ENCODE data around the gene HDGFL2.
"Not testable (repeated sequence)": the region's sequence is repeated elsewhere in the genome, so short reads cannot be mapped to it uniquely, and the experiment has no call there.

Gene HDGFL2

DNA sequence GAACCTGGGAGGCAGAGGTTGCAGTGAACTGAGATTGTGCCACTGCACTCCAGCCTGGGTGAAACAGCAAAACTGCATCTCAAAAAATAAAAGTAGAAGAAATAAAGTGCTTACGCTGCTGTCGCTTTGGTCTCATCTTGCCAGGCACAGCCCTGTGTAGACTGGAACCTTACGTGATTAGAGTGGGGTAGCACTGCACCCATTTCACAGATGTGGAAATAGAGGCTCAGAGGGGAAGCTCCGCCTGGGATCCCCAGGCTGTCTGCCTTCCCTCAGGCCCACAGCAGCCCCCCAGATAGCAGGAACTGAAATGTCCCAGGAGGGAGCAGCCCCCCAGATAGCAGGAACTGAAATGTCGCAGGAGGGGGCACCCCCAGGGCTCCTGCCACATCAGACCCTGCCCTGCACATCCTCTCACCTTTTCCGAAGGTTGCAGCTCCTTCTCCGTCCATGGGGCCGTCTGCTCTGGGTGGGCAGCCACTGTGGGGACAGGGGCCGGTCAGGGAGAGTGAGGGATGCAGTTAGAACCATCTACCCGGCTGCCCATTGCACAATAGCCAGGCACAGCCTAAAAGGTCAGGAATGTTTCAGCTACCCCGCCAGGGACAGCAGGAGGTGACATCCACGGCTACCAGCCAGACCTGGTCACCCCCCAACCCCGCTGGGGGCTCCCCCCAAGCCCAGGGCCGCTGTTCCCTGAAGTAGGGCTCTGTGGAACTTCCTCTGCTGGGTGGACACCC lies 44.3 kb downstream of the HDGFL2 start:
- no peak for DNase-seq (ENCODE audit: low read depth)

DNA sequence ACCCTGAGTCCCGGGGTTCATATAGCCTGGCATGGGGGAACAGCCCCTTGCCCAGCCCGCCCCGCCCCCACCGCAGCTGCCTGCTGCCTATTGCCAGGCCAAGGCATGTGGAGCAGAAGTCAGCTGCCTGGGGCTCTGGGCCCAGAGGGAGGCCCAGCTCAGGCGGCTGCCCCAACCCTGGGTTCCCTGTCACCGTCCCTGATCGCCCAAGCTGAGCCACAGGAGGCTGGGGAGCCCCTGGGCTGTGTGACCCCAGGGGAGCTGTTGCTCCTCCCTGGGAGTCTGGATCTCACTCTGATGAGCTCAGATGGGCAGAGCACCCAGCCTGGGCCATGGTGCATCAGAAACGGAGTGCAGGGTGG lies 44.8 kb downstream of the HDGFL2 start:
- DNase-seq (ENCODE audit: low read depth), result no peak

DNA sequence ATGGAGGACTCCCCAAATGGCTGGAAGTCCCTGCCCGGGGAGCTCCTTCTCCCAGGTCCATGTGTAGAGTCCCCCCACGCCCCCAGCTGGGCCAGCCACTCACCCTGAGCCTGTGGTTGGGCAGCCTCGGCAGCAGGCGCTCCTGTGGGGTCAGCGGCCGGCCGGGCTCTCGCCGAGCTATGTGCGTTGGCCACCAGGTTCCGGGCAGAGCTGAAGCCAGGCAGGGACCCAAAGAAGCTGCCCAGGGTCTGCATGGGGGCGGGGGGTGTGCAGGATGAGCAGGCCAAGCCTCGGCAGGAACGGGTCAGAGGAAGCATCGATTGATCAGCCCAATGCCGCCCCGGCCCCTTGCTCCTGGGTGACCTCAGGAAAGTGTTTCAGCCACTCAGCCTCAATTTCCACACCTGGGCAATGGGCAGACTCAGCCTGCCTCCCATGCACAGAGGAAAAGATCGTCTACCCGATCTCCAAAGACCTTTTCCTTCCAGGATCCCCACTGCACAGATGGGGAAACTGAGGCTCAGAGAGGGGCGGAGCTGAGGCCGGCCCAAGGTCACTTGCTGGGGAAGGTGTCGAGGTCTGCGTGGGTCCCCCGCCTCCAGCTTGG lies 45.5 kb downstream of the HDGFL2 start:
- no peak for DNase-seq (ENCODE audit: low read depth)

DNA sequence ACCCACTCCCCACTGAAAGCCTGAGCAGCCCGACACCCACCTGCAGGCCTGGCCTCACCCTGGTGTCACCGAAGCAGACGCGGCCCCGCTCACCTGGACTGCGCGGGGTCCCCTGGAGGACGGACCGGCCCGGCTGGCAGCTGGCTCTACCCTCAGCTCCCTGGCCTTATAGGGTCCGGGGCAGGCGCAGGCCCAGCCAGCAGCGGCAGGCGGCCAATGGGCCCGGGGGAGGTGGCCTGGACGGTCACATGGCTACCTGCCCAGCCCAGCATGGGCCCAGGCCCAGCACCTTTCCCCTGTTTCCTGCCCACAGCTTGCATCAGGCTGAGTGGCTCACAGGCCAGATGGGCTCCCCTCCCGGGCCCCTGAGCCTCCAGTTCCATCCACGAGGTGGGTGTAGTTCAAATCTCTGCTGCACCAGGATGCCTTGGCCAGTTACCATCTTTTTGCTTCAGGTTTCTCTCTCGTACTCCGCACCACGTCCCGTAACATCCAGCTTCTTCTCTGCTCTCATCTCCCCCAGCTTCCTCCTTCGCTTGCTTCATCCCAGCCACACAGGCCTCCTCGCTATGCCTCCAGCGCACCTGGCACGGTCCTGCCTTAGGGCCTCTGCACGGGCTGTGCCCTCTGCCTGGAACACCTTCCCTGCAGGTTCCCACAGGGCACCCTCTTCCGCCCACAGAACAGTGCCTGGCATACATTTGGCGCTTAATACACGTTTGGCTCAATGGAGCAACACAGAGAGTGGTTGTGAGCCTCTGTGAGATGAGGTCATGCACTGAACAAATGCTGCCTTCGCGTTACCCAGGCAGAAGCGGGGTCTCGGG lies 46.5 kb downstream of the HDGFL2 start, which contains the start of gene PLIN4:
Gene PLIN4 (minus strand): TSS at position 142 of the 827 bp plus-strand sequence. CDS start 214 bp downstream, outside the sequence.
- DNase-seq (ENCODE audit: low read depth), result peak; percentile 85

DNA sequence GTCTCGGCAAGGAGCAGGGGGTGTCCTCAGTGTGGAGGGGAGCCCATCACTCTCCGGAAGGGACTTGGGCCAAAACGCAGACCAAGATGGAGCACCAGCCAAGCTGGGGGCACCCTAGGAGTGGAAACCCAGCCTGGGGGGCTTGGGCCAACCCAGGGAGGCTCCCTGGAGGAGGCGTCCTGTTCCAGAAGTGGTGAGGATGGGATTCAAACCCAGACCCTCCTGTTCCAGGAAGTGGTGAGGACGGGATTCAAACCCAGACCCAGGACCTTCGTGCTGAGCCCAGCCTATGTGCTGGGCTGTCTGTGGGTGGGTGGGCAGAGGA lies 47.0 kb downstream of the HDGFL2 start:
- DNase-seq (ENCODE audit: low read depth), result no peak

DNA sequence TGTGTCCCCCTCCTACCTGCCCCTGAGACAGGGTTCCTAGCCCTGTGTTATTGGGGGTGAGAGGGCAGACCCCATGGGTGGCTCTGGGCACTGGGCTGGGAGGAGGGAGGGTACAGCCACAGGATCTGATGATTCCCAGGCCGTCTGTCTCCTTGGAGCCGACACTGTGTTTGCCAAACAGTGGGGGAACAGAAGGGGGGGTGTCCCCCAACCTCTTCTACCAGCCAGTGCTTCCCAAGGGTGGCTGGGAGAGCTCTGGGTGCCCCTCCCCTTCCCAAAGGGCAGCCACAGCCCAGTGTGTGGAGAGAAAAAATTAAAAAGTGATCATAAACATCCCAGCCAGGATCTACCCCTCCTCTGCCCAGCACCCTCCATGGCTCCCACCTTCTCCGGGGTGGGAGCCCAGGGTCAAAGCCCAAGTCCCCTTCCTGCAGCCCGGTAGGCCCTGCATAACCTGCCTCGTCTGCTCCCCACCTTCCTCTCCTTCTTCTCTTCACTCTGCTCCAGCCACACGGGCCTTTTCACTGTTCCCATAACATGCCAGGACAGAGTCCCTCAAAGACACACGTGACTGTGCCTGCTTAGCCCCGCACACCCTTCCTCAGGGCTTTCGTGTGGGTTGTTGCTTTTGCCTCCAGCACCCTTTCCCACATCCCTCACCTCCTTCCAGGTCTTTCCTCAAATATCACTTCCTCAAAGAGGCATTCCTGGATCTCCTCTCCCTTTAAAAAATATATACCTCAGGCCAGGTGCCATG lies 47.6 kb downstream of the HDGFL2 start:
- DNase-seq (ENCODE audit: low read depth), result no peak

DNA sequence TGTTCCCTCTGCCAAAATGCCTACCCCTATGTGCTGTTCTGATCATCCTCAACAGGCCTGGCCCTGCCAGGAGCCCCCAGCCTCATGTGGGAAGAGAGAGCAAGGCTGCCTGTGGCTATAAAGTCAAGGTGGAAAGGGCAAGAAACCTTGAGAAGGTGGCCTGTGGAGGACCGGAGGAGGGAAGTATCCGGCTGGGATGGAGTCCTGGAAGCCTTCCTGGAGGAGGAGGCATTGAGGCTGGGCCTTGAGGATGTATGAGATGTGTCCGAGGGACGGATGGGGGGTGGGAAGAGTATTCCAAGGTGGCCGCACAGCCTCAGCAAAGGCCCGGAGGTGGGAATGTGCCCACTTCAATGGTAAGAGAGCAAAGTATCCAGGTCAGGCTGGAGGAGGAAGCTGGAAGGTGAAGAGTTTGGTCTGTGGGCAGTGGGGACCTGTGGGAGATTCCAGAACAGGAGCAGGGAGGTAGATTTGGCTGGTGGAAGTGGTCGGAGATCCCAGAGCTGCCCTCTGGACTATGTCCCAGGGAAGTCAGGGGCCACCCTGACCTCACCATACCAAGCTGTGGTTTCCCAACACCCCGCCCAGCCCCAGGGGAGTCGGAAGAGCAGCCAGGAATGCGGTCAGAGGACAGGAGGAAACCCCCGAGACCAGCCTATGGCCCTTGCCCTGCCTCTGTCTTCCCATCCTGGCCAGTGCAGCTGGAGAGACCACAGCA lies 49.2 kb downstream of the HDGFL2 start:
- no peak for DNase-seq (ENCODE audit: low read depth)

DNA sequence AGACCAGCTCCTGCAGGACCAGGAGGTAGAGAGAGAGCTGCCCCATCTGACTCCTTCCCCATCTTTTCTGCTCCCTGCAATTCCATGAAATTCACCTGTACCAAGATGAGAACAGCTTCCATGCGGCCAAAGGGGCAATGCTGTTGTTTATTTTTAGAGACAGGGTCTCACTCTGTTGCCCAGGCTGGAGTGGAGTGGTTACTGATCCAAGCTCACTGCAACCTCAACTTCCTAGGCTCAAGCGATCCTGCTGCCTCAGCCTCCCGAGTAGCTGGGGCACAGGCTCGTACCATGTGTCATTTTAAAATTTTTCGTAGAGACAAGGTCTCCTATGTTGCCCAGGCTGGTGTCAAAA lies 49.8 kb downstream of the HDGFL2 start:
- no peak for DNase-seq (ENCODE audit: low read depth)

DNA sequence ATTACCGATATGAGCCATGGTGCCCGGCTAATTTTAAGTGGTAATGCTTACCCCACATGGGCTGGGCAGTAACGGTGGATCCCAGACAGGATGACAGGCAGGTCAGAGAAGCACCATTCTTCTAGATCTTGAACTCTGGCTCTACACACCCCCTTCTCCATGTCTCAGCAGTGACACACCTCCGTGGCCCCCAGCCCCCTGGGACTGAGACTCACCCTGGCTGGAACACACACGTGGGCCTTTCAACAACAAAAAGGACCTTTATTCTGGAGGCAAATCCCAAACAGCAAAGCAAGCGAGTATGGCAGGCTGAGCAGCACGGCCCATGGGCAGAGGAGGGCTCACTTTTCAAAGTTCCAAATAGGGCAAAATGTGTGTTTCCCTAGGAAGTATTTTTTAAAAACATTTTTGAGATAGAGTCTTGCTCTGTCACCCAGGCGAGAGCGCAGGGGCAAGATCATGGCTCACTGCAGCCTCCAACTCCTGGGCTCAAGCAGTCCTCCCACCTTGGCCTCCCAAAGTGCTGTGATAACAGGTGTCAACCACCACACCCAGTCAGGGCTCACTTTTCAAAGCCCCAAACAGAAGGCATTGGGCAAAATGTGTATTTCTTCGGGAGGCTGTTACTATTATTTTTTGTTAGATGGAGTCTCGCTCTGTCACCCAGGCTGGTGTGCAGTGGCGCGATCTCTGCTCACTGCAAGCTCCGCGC lies 50.4 kb downstream of the HDGFL2 start:
- no peak for DNase-seq (ENCODE audit: low read depth)

DNA sequence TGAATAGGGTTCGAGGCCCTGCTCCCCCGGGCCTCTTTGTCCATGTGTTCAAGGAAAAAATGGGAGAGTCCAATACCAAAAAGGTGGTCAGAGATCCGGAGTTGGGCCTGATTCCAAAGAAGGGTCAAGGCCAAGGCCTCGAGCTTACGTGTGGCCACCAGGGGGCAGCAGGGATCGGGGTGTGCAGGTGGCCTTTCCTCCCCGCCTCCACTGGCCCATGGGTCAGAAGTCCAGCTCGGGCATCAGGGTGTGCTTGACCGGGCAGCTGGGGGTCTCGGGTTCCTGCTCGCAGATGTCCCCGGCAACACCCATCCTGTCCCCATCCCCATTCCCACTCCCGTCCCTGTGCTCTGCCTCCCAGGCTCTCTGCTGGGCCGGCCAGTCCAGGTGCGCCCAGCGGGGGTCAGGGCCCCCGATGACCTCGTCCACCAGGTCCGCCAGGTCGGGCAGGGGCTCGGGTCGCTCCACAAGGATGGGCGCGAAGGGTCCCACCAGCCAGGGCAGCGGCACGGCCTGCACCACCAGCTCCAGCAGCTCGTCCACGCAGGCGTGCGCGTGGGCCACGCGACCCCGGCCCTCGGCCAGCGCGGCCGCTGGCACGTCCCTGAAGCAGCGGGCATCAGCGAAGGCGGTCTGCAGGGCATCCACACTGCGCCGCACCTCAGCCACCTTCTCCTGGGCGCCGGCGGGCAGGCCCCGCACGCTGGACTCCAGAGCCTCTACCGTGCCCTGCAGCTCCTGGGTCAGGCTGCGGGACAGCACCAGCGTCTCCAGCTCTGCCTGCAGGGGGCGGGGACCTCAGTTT lies 51.4 kb downstream of the HDGFL2 start:
- DNase-seq (ENCODE audit: low read depth), result peak; percentile 30

DNA sequence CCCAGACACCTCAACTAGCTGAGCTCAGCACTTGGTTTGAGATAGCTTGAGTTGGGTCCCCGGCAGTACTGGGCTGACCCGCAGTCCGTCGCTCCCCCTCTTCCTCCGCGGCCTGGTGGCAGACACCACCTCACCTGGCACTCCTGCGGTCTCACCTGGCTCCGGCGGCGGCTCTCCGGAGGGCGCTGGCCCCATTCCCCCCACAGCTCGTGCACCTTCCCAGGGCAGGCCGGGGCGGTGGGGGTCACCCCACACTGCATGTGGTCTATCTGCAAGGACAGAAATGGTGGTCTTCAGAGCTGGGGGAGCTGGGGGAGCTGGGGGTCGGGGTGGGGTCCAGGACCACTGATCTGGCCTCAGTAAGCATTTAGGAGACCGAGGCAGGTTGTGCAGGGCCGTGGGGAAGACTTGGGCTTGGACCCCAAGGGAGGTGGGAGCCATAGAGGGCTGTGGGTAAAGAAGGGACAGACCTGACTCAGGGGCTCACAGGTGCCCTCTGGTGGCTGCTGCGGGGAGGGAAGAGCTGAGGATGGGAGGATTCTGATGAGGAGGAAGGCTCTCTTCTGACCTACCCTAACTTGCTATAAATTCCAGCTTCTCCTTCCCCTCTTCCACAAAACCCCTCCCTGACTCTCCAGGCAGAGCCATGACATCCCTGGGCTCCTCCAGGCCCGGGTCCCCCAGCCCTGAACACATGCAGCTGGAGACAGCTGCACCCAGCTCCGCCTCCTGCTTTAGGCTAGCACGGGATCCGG lies 52.9 kb downstream of the HDGFL2 start:
- DNase-seq (ENCODE audit: low read depth), result no peak

DNA sequence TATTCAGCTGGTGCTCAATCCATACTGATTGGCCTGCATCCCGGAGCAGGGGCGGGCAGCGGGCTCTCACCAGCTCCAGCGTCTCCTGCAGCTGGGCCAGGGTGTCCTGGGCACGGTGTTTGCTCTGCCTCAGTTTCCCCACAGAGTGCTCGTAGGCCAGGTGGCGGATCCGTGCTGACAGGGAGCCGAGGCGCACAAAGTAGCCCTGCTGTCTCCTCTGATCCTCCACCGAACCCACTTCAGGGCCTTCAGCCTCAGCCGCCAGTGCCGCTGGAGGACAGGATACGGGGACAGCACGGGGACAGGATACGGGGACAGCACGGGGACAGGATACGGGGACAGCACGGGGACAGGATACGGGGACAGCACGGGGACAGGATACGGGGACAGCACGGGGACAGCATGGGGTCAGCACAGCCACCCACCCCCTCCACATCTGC lies 53.5 kb downstream of the HDGFL2 start:
- no peak for DNase-seq (ENCODE audit: low read depth)

DNA sequence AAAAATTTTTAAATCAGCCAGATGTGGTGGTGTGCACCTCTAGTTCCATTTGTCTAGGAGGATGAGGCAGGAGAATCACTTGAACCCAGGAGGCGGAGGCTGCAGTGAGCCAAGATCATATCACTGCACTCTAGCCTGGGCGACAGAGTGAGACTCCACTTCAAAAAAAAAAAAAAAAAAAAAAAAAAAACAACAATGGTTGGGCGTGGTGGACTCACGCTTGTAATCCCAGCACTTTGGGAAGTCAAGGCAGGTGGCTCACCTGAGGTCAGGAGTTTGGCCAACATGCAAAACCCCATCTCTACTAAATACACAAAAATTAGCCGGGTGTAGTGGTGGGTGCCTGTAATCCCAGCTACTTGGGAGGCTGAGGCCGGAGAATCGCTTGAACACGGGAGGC lies 55.3 kb downstream of the HDGFL2 start:
- DNase-seq (ENCODE audit: low read depth), result not testable (repeated sequence)

DNA sequence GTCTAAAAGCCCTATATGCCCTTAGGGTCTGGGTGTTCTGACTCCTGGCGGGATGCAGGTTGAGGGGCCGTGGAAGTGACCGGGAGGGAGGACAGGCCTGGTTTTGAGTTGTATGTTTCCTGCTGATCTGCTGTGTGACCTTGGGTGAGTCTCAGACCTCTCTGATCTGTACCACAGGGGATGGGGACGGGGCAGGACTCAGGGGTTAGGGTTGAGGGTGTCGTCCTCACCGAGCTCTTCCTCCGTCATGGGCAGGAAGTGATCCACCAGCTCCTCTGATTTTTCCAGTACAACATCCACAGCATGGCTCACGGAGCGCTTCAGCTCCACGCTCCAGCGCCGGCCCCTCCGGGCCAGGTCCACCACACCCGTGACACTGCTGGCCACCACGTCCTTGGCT lies 56.7 kb downstream of the HDGFL2 start:
- DNase-seq (ENCODE audit: low read depth), result no peak

DNA sequence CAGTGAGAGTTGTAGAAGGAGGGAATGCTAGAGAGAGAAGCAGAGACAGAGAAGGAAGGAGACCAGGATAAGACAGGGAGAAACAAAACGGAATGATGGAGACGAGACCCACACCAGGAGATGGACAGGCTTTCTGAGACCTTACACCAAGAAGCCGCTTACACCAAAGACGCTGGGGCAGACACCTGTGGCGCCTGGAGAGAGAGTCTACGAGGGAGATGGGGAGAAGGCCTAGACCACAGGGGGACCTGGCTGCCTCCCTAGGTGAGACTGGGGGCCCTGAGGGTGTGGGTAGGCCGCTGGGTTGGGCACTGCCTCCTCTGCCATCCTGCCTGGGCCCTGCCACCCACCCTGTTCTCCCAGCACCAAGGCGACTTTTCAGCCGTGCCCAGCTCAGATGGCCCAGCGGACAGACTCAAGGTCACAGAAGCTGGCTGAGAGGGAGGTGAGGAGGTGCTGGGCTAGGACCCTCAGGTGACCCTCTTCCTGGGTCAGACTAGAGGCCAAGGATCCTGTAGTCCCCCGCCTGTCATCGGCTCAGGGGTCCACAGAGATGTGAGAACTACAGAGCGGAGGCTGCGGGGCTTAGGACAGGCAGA lies 57.9 kb downstream of the HDGFL2 start:
- DNase-seq (ENCODE audit: low read depth), result no peak

DNA sequence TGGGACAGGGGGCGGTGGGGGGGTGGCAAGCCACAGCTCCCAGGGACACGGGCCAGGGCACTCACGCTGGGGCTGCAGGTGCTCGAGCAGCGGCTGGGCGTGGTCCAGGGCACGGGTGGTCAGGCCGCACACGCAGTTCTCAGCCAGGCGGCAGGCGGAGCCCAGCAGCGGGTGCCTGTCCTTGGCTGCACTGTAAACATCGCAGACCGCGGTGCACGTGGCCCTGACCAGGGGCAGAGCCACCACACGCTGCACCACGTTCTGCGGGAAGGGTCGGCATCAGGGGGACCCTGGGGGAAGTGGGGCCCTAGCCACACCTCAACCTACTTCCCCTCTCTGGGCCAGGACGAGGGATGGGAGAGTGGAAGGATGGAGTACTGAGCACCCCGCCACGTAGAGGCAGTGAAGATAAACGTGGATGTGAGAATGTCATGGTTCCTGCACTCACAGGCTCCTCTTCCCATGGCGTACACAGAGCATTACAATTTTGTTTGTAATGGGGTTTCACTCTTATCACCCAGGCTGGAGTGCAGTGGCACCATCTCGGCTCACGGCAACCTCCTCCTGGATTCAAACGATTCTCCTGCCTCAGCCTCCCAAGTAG lies 59.6 kb downstream of the HDGFL2 start:
- no peak for DNase-seq (ENCODE audit: low read depth)

DNA sequence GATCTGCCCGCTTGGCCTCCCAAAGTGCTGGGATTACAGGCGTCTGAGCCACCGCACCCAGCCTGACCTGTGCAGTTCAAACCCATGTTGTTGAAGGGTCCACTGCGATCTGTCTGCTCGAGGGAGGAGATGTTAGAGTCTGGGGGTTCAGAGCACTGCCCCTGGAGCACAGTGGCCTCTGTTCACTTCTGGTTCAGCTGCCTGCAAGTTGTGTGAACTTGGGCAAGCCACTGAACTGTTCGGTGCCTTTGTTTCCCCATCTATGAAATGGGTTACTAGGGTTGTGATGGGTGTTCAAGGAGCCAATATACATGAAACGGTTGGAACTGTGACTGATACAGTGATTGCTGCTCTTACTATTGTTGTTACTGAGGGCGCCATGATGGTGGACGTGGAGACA lies 61.2 kb downstream of the HDGFL2 start:
- DNase-seq (ENCODE audit: low read depth), result no peak

DNA sequence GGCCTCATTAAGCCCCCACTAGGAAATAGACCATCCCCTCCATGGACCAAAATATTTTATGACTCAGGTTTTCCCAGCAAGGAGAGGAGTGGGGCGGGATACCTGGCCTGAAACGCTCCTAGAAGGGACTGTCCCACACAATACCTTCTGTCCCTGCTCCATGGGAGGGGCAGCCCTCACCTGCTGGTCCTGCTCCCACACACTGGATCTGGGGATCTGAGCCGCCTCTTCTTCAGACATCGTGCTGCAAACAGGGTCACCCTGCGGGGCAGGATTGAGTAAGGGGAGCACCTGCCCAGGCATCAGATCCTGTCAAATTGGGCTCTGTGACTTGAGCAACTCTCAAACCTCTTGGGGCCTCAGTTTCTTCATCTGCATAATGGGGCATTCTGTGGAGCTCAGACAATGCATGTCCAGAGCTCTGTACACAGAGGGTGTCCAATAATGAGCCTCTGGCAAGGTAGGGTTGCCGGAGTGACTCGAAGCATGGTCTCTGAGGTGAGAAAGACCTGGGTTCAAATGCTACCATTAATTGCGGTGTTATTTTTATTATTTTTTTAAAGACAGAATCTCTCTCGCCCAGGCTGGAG lies 61.8 kb downstream of the HDGFL2 start:
- DNase-seq (ENCODE audit: low read depth), result no peak
